SK-N-SH treated with all-trans-retinoic acid at 6 μM for 48 hours (cell line): ENCODE results near the gene EXOSC5.

Experiments used
- ARNTL ChIP-seq: fragments of 450-650 bp; formaldehyde crosslinking; IDR thresholded peaks from 2 replicates; pipeline ENCODE4 v1.5.0; 2020; ENCODE audit warnings: low read depth, mild to moderate bottlenecking, moderate library complexity, borderline replicate concordance
- CSDC2 ChIP-seq: fragments of 250-450 bp; sonication (Bioruptor Pico); IDR thresholded peaks from 2 replicates; pipeline ENCODE4 v1.5.0; 2020; ENCODE audit warnings: mild to moderate bottlenecking, moderate library complexity
- TCF4 ChIP-seq: fragments of 250-450 bp; sonication (Bioruptor Pico); IDR thresholded peaks from 2 replicates; pipeline ENCODE4 v1.8.0; 2021; ENCODE audit warnings: mild to moderate bottlenecking, moderate library complexity, borderline replicate concordance
- ZC3H10 ChIP-seq: fragments of 250-450 bp; sonication (Bioruptor Pico); IDR thresholded peaks from 2 replicates; pipeline ENCODE4 v1.5.1; 2021; ENCODE audit warnings: mild to moderate bottlenecking, moderate library complexity
- TF ChIP-seq, protein P1 (sequence below): fragments of 250-450 bp; sonication (Bioruptor Pico); IDR thresholded peaks from 2 replicates; pipeline ENCODE4 v1.5.1; 2021; ENCODE audit warnings: mild to moderate bottlenecking, moderate library complexity

DNA sequence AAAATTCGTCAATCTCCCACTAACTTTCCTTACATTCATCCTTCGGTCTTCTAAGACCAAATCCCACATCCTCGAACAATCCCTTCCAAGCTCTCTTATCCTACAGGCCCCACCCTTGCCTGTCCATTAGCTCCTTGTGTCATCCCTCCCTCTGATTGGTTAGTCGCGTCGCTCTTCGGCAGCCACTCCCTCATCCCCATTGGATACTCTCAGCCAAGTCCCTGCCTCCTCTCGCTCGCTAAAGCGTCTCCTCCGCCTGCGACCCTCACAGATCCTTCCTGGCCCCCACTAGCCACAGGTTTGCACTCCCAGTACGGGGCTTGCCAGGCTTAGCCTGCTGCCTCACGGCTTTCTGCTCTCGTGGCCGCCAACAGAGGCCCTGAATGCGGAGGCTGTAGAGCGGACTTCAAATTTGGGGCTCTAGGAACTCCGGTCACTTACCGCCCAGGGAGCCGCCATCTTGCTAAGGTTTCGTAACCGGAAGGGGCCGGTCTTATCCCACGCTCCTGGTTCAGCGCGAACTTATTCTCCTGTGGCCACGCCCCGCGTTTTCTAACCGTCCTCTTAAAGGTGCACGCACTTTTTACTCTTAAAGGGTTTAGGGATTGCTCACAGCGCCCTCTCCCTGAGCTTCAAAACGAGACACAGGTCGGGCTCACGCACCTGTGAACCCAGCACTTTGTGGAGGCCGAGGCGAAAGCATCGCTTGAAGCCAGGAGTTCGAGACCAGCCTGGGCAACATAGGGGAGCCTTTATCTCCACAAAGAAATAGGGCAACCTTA lies 42.5 kb upstream of the EXOSC5 start, which contains the start of gene DMAC2:
- TF ChIP-seq TCF4 (CRISPR knock-in tag): no peak
- TF ChIP-seq, protein P1, sequence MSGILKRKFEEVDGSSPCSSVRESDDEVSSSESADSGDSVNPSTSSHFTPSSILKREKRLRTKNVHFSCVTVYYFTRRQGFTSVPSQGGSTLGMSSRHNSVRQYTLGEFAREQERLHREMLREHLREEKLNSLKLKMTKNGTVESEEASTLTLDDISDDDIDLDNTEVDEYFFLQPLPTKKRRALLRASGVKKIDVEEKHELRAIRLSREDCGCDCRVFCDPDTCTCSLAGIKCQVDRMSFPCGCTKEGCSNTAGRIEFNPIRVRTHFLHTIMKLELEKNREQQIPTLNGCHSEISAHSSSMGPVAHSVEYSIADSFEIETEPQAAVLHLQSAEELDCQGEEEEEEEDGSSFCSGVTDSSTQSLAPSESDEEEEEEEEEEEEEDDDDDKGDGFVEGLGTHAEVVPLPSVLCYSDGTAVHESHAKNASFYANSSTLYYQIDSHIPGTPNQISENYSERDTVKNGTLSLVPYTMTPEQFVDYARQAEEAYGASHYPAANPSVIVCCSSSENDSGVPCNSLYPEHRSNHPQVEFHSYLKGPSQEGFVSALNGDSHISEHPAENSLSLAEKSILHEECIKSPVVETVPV (CRISPR knock-in tag): no peak
- TF ChIP-seq CSDC2: no peak
- TF ChIP-seq ZC3H10: no peak
- TF ChIP-seq ARNTL: no peak
